Stimulated activated CD4-positive, alpha-beta T cell treated with anti-CD3 and anti-CD28 coated beads, Interleukin-4, amount 100 ng/mL, for 24 hours (primary cell): Measurements from ENCODE around the gene TREM1.
"Not testable (repeated sequence)": the region's sequence is repeated elsewhere in the genome, so short reads cannot be mapped to it uniquely, and the experiment has no call there.

Experiments
- DNase-seq: peaks from one replicate; pipeline ENCODE4 v3.0.0-alpha.2; 2020

TREM1 gene

GRCh38 chr6:41257369-41258195 is 28.9 kb downstream of the TREM1 start:
- DNase-seq: no peak

GRCh38 chr6:41256383-41256782 is 30.1 kb downstream of the TREM1 start:
- DNase-seq: no peak

DNA sequence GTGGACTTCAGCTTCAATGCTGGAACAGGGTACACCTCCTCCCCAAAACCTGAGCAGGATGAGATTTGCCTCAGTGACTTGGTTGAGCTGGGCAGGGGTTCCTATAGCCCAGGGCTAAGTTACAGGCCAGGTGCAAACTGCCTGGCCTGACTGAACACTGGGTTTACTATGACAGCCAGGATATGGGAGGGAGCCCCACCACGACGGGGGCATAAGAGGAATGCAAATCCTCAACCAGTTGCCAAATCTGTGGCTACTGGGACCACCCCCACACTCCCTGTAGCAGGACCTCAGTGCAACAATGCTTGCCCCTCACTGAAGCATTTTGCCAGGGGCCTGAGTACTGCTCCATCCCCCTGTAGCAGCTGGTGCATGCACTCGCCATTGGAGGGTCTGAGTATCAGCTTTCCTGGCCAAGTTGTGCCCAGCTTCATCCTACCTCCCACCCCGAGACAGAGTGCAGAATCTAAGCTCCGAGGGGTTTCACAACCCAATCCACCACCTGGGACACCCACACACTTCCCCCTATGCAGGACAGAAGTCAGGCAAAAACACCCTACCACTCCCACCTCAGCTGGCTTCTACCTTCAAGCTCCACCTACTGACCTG is 30.7 kb downstream of the TREM1 start:
- DNase-seq: no peak

- no peak for DNase-seq
Observed at GRCh38 chr6:41255110-41255509, 31.4 kb downstream of the TREM1 start.

GRCh38 chr6:41252401-41253169 is 33.9 kb downstream of the TREM1 start:
- DNase-seq: no peak

GRCh38 chr6:41247882-41248705 is 38.4 kb downstream of the TREM1 start:
- DNase-seq: no peak

GRCh38 chr6:41247288-41247865 is 39.1 kb downstream of the TREM1 start:
- DNase-seq: no peak

- not testable (repeated sequence) for DNase-seq
Observed at GRCh38 chr6:41246529-41246928, 40.0 kb downstream of the TREM1 start.

GRCh38 chr6:41239467-41240159 is 46.9 kb downstream of the TREM1 start:
- DNase-seq: no peak

GRCh38 chr6:41237128-41237527 is 49.4 kb downstream of the TREM1 start:
- DNase-seq: no peak

- no peak for DNase-seq
Observed at GRCh38 chr6:41236276-41236675, 50.2 kb downstream of the TREM1 start.

GRCh38 chr6:41232667-41233066 is 53.8 kb downstream of the TREM1 start:
- DNase-seq: no peak

- no peak for DNase-seq
Observed at GRCh38 chr6:41231246-41231645, 55.2 kb downstream of the TREM1 start.

GRCh38 chr6:41229721-41230120 is 56.8 kb downstream of the TREM1 start:
- DNase-seq: no peak

DNA sequence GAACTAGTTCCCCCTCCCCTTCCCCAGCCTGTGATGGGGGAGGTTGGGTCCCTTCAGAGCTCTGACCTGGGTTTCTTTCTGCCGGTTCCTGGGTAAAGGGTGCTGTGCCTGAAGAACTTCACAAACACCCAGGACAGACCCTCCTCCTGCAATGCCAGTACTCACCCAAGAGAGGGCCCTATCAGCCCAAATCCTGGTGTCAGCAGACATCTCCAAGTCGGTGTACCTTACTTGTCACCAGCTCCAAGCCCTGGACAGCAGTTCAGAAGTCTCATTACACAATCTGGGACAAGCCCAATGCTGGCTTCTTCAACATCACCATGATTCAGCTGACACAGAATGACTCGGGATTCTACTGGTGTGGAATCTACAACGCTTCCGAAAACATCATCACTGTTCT is 57.9 kb downstream of the TREM1 start:
- no peak for DNase-seq

DNA sequence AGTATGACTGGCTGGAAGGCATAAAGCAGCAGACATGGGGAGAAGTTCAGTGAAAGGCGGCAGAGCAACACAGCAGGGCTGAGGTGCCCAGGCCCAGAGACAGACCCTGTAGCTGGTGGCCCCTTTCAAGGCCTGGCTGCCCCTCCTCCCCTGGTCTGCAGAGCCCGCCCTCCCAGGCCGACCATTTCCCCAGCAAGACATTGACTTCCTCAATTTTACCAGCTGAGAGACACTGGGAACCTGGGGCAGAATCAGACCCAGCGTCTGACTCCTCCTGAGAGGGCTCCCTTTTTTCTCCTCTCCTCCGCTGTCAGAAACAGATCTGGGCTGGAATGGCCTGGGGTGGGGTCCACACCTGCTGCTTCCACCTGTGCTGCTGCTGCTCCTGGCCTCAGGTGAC is 58.4 kb downstream of the TREM1 start, which contains the start of gene TREML4:
Gene TREML4, plus strand, starts transcription at position 254 of the 400 bp plus-strand sequence. Its CDS starts 79 bp downstream, at position 333.
- no peak for DNase-seq

- DNase-seq: no peak
Observed at GRCh38 chr6:41226752-41227151, 59.7 kb downstream of the TREM1 start.

GRCh38 chr6:41224800-41225199 is 61.7 kb downstream of the TREM1 start:
- no peak for DNase-seq
